ENCODE measurements around the gene VPS35L. TPM values are rescaled to one million over a fixed set of nuclear protein-coding genes. Genes with fewer than 3 reads are reported as not detected.

The VPS35L gene
- total and polyA plus RNA-seq, 10 of the 15 experiments (the other 5 are each of a cell fraction or from before 2014, with no cell fraction given): 14.9 to 44.1 (median 26.3) TPM

DNA sequence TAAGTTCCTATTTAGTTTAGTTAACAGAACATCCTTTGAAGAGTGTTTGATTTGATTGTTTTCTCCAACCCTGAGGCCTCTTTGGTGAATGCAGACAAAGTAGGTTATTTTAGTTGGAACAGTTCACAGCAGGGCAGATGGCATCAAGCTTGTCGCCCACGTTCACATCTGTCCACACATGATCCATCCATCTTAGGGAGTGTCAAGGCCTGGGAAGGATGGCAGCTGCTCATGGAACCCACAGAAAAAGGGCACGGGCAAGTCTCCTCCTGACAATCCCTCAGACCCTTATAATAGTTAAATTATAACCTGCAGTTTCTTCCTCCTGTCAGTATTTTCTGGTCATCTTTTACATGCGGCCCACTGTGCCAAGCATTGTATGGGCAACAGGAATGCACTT is 102.3 kb downstream of the VPS35L start:
- no TSS peak for BruUV-seq (replicated peaks)
- ATAC-seq (no peak), FAIRE-seq (no peak), DNase-seq (ENCODE audit: low read depth, low spot score) (no peak)
- H2AFZ ChIP-seq (ENCODE audit: control insufficient read depth, low read depth, low read length): no peak overlapping the region
- ChIA-PET SMC1A (ENCODE audit: uncharacterized antibody, unreplicated experiment) (no interaction called here), POLR2A (no interaction called here), CTCF (no interaction called here), RAD21 (ENCODE audit: unreplicated experiment) (no interaction called here)
- TF ChIP-seq HDGF (IDR thresholded peaks at IDR 0.05) (no peak), RBBP5 (conservative IDR thresholded peaks at IDR 0.05) (no peak), NFYB (IDR thresholded peaks at IDR 0.05; ENCODE audit: insufficient read depth, low read depth, low read length) (no peak), SUPT20H (IDR thresholded peaks at IDR 0.05; ENCODE audit: borderline replicate concordance, control insufficient read depth, low read depth, low read length) (no peak), USF1 (IDR thresholded peaks at IDR 0.05; ENCODE audit: borderline replicate concordance, extremely low read length, insufficient read depth, low read depth, low read length) (no peak), BCL11A (IDR thresholded peaks at IDR 0.05; ENCODE audit: low read depth, low read length) (no peak), GABPA (IDR thresholded peaks at IDR 0.05; ENCODE audit: low read depth) (no peak), EP300 (IDR thresholded peaks at IDR 0.05; ENCODE audit: borderline replicate concordance in 1 of 2, control insufficient read depth in 1 of 2, low read depth in 2 of 2, low read length in 2 of 2) (no peak), E2F4 (IDR thresholded peaks at IDR 0.05; ENCODE audit: low read depth, low read length) (no peak), BACH1 (IDR thresholded peaks at IDR 0.05; ENCODE audit: borderline replicate concordance) (no peak), CTCF (IDR thresholded peaks at IDR 0.05 in 2 of 3, conservative IDR thresholded peaks at IDR 0.05 in 1 of 3; ENCODE audit: control insufficient read depth in 2 of 3, extremely low read depth in 1 of 3, insufficient read depth in 1 of 3, low read depth in 3 of 3, low read length in 3 of 3) (no peak), ZBED1 (IDR thresholded peaks at IDR 0.05; ENCODE audit: borderline replicate concordance) (no peak), JUND (IDR thresholded peaks at IDR 0.05; ENCODE audit: low read depth, low read length) (no peak), POLR2A (IDR thresholded peaks at IDR 0.05; ENCODE audit: low read depth, low read length) (no peak), FOS (IDR thresholded peaks at IDR 0.05; ENCODE audit: borderline replicate concordance, extremely low read depth, insufficient read length) (no peak), RELA (IDR thresholded peaks at IDR 0.05; ENCODE audit: borderline replicate concordance, partially characterized antibody) (no peak), SMC3 (IDR thresholded peaks at IDR 0.05; ENCODE audit: borderline replicate concordance, low read length) (no peak), ATF7 (IDR thresholded peaks at IDR 0.05; ENCODE audit: low read depth) (no peak), NR2C1 (IDR thresholded peaks at IDR 0.05) (no peak)
- TF ChIP-seq, protein P1, sequence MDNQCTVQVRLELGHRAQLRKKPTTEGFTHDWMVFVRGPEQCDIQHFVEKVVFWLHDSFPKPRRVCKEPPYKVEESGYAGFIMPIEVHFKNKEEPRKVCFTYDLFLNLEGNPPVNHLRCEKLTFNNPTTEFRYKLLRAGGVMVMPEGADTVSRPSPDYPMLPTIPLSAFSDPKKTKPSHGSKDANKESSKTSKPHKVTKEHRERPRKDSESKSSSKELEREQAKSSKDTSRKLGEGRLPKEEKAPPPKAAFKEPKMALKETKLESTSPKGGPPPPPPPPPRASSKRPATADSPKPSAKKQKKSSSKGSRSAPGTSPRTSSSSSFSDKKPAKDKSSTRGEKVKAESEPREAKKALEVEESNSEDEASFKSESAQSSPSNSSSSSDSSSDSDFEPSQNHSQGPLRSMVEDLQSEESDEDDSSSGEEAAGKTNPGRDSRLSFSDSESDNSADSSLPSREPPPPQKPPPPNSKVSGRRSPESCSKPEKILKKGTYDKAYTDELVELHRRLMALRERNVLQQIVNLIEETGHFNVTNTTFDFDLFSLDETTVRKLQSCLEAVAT (IDR thresholded peaks at IDR 0.05): no peak
- no peak overlapping the region for H3K4me2 ChIP-seq (ENCODE audit: control insufficient read depth, insufficient read depth)
- peaks cover 2 to 9% of the 10 kb centered on the region in 2 experiments for H3K36me3 ChIP-seq (ENCODE audit: control insufficient read depth in 2 of 2, insufficient read depth in 2 of 2, low read length in 1 of 2)
- no peak overlapping the region for H3K4me3 ChIP-seq
- H4K20me1 ChIP-seq (ENCODE audit: control insufficient read depth, insufficient read depth): no peaks in the 10 kb centered on the region
- intact Hi-C loops (cut with micrococcal nuclease; ENCODE audit: unreplicated experiment): no loop called here
- no peak overlapping the region for H3K9ac ChIP-seq (ENCODE audit: control insufficient read depth, insufficient read depth, low read length)
- H3K27ac ChIP-seq (ENCODE audit: control insufficient read depth, insufficient read depth): no peak overlapping the region
- H3K79me2 ChIP-seq (ENCODE audit: control insufficient read depth, insufficient read depth, low read length): no peaks in the 10 kb centered on the region
- H3K27me3 ChIP-seq (replicated peaks in 1 of 2; ENCODE audit: control insufficient read depth in 2 of 2, insufficient read depth in 2 of 2, low read length in 1 of 2): no peaks in the 10 kb centered on the region
- in situ Hi-C loops (cut with MboI): no loop called here
- WGBS (ENCODE audit: insufficient coverage, insufficient replicate concordance, low lambda C conversion rate, missing lambda C conversion rate): 100% methylated on average over 4 of the region's 4 CpGs
- no peaks in the 10 kb centered on the region for H3K4me1 ChIP-seq (ENCODE audit: control insufficient read depth, insufficient read depth, low read length)
- H3K9me3 ChIP-seq (replicated peaks; ENCODE audit: control insufficient read depth, insufficient read depth, low read length): no peaks in the 10 kb centered on the region
